Measurements from ENCODE around the gene TSR1.

The TSR1 gene

GRCh38 chr17:2297023-2297422 is 39.2 kb downstream of the TSR1 start:
- DNase-seq (ENCODE audit: low read depth), result no peak
- in situ Hi-C loops (cut with HindIII; ENCODE audit: low sequenced_read_pairs), result no loop called here
- no peak overlapping the region for H3K4me3 ChIP-seq (ENCODE audit: low read depth, low read length)
- no peak for TF ChIP-seq CTCF (IDR thresholded peaks at IDR 0.05; ENCODE audit: low read depth, low read length, missing control alignments)

DNA sequence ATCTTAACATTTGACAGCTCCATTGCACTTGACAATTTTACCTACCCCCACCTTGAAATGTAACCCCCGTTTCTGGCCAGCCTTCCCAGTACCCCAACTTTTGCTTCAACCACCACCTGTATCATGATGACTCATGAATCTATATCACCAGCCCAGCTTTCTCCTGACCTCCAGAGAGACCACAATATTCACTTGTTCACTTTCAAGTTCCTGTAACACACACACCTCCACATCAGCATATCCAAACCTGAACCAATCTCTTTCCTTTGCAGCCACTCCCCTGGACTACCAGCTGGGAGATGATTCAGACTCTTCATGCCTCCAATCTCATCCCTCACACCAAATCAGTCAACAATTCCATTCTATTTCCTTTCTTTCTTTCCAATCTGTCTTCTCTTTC is 40.7 kb downstream of the TSR1 start:
- TF ChIP-seq CTCF (IDR thresholded peaks at IDR 0.05; ENCODE audit: low read depth, low read length, missing control alignments), result no peak
- no peak for DNase-seq (ENCODE audit: low read depth)

GRCh38 chr17:2292100-2292499 is 44.2 kb downstream of the TSR1 start:
- in situ Hi-C loops (cut with HindIII; ENCODE audit: low sequenced_read_pairs), result no loop called here
- DNase-seq (ENCODE audit: low read depth), result no peak
- no peak for TF ChIP-seq CTCF (IDR thresholded peaks at IDR 0.05; ENCODE audit: low read depth, low read length, missing control alignments)
- H3K4me3 ChIP-seq (ENCODE audit: low read depth, low read length), result no peak overlapping the region

More for the DNA sequence above, 40.7 kb downstream of the TSR1 start:
- H3K4me3 ChIP-seq (ENCODE audit: low read depth, low read length), result no peak overlapping the region
- in situ Hi-C loops (cut with HindIII; ENCODE audit: low sequenced_read_pairs), result no loop called here

GRCh38 chr17:2289878-2290478 is 46.3 kb downstream of the TSR1 start:
- TF ChIP-seq CTCF (IDR thresholded peaks at IDR 0.05; ENCODE audit: low read depth, low read length, missing control alignments), result no peak
- H3K4me3 ChIP-seq (ENCODE audit: low read depth, low read length), result no peak overlapping the region
- no peak for DNase-seq (ENCODE audit: low read depth)
- in situ Hi-C loops (cut with HindIII; ENCODE audit: low sequenced_read_pairs), result no loop called here

- no peak overlapping the region for H3K4me3 ChIP-seq (ENCODE audit: low read depth, low read length)
- DNase-seq (ENCODE audit: low read depth), result no peak
- no peak for TF ChIP-seq CTCF (IDR thresholded peaks at IDR 0.05; ENCODE audit: low read depth, low read length, missing control alignments)
- in situ Hi-C loops (cut with HindIII; ENCODE audit: low sequenced_read_pairs), result no loop called here
Observed at GRCh38 chr17:2283302-2283701, 53.0 kb downstream of the TSR1 start.

DNA sequence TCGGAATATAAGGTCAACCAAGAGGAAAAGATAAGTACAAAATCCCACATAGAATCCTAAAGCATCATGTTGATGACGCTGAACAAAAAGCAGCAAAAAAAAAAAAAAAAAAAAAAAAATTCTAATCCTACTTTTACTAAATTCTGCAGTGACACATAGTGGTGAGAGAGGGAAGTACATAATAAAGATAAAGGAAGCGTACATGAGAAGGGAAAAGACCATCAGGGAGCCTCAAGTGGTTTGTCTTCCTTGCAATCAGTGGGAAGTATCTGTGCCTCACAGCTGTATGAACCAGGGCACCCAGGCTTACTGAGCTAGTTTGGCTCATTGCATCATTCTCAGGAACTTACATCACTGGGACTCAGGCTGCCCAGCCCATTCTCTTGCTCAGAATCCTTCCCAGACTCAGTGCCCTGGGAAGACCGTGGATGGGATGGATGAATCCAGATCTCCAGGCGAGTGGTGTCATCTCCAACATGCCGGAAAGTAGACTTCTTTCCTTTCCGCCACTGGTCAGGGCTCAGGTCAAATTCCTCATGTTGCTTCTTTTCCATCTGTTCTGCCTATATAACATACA is 53.9 kb downstream of the TSR1 start:
- H3K4me3 ChIP-seq (ENCODE audit: low read depth, low read length), result no peak overlapping the region
- DNase-seq (ENCODE audit: low read depth), result peak; percentile 80
- in situ Hi-C loops (cut with HindIII; ENCODE audit: low sequenced_read_pairs), result no loop called here
- TF ChIP-seq CTCF (IDR thresholded peaks at IDR 0.05; ENCODE audit: low read depth, low read length, missing control alignments), result peak; percentile 30
